H9 (cell line): ENCODE results near the gene RC3H1. TPM values are rescaled to one million over a fixed set of nuclear protein-coding genes. Genes with fewer than 3 reads are reported as not detected.

Experiments used
- DNase-seq: peaks from one replicate; pipeline ENCODE4 v3.0.0-alpha.2; 2017
- H2AFZ ChIP-seq: one replicate; pipeline ENCODE4 v1.6.1; 2013; ENCODE audit warnings: mild to moderate bottlenecking, low read length, control low read depth, moderate library complexity
- H2AK5ac ChIP-seq: 2 replicates; pipeline ENCODE4 v1.6.1; 2013; ENCODE audit warnings: low read length, control low read depth, mixed read lengths; ENCODE audit not compliant: insufficient read length
- H2BK120ac ChIP-seq: one replicate; pipeline ENCODE4 v1.6.1; 2013; ENCODE audit warnings: low read depth, mild to moderate bottlenecking, low read length, control low read depth, inconsistent platforms; ENCODE audit not compliant: poor library complexity, severe bottlenecking
- H2BK12ac ChIP-seq: 2 replicates; pipeline ENCODE4 v1.6.1; 2013; ENCODE audit warnings: low read length, control low read depth, mixed read lengths, low read depth; ENCODE audit not compliant: insufficient read length
- H2BK15ac ChIP-seq: 2 replicates; pipeline ENCODE4 v1.6.1; 2013; ENCODE audit warnings: low read depth, low read length, control low read depth
- H2BK20ac ChIP-seq: one replicate; pipeline ENCODE4 v1.6.1; 2013; ENCODE audit warnings: low read depth, mild to moderate bottlenecking, low read length, control low read depth, inconsistent platforms; ENCODE audit not compliant: poor library complexity, severe bottlenecking
- H2BK5ac ChIP-seq: 2 replicates; pipeline ENCODE4 v1.6.1; 2013; ENCODE audit warnings: low read length, control low read depth, mixed read lengths; ENCODE audit not compliant: insufficient read length
- H3K14ac ChIP-seq: 2 replicates; pipeline ENCODE4 v1.6.1; 2013; ENCODE audit warnings: low read length, control low read depth; ENCODE audit not compliant: insufficient read depth
- H3K18ac ChIP-seq: 2 replicates; pipeline ENCODE4 v1.6.1; 2013; ENCODE audit warnings: low read depth, mild to moderate bottlenecking, mixed read lengths, low read length, control low read depth; ENCODE audit not compliant: insufficient read length
- H3K23ac ChIP-seq: 2 replicates; pipeline ENCODE4 v1.6.1; 2013; ENCODE audit warnings: low read length, control low read depth, mixed read lengths, low read depth; ENCODE audit not compliant: insufficient read length
- H3K23me2 ChIP-seq: 2 replicates; pipeline ENCODE4 v1.6.1; 2013; ENCODE audit warnings: low read depth, mild to moderate bottlenecking, mixed read lengths, low read length, control low read depth; ENCODE audit not compliant: insufficient read length, poor library complexity, severe bottlenecking
- H3K27ac ChIP-seq: 2 replicates; pipeline ENCODE4 v1.5.1; 2013; ENCODE audit warnings: low read length, control low read depth, mixed read lengths, low read depth; ENCODE audit not compliant: insufficient read length
- H3K27me3 ChIP-seq: 2 replicates; pipeline ENCODE4 v1.6.1; 2013; ENCODE audit warnings: low read length, control low read depth, inconsistent platforms; ENCODE audit not compliant: insufficient read depth
- H3K4ac ChIP-seq: 2 replicates; pipeline ENCODE4 v1.6.1; 2013; ENCODE audit warnings: low read depth, mild to moderate bottlenecking, control low read depth, inconsistent platforms, low read length, moderate library complexity
- H3K4me1 ChIP-seq: 2 replicates; pipeline ENCODE4 v1.6.1; 2013; ENCODE audit warnings: low read length, control low read depth, inconsistent platforms; ENCODE audit not compliant: insufficient read depth
- H3K4me2 ChIP-seq: 2 replicates; pipeline ENCODE4 v1.6.1; 2013; ENCODE audit warnings: low read length, control low read depth, mixed read lengths; ENCODE audit not compliant: insufficient read length, insufficient read depth
- H3K56ac ChIP-seq: 2 replicates; pipeline ENCODE4 v1.6.1; 2013; ENCODE audit warnings: low read depth, mild to moderate bottlenecking, mixed read lengths, low read length, control low read depth; ENCODE audit not compliant: insufficient read length
- H3K79me1 ChIP-seq: 2 replicates; pipeline ENCODE4 v1.6.1; 2013; ENCODE audit warnings: low read depth, mild to moderate bottlenecking, moderate library complexity, low read length, control low read depth, inconsistent platforms; ENCODE audit not compliant: insufficient read depth, poor library complexity, severe bottlenecking
- H3K79me2 ChIP-seq: 2 replicates; pipeline ENCODE4 v1.6.1; 2013; ENCODE audit warnings: low read length, control low read depth, inconsistent platforms; ENCODE audit not compliant: insufficient read depth
- H3K9ac ChIP-seq: 2 replicates; pipeline ENCODE4 v1.6.1; 2013; ENCODE audit warnings: low read length, control low read depth, mixed read lengths; ENCODE audit not compliant: insufficient read length; ENCODE audit errors: extremely low read depth
- H3K9me3 ChIP-seq: one replicate; pipeline ENCODE4 v1.6.1; 2013; ENCODE audit warnings: low read depth, low read length, inconsistent platforms; ENCODE audit not compliant: control insufficient read depth
- H3T11ph ChIP-seq: one replicate; pipeline ENCODE4 v1.6.1; 2013; ENCODE audit warnings: mild to moderate bottlenecking, low read length, control low read depth, inconsistent platforms
- H4K20me1 ChIP-seq: one replicate; pipeline ENCODE4 v1.6.1; 2013; ENCODE audit not compliant: control insufficient read depth, insufficient read length, insufficient read depth
- H4K5ac ChIP-seq: 2 replicates; pipeline ENCODE4 v1.6.1; 2013; ENCODE audit warnings: low read depth, mild to moderate bottlenecking, mixed read lengths, low read length, control low read depth; ENCODE audit not compliant: insufficient read length
- H4K8ac ChIP-seq: replicated peaks from 2 replicates; pipeline ENCODE4 v1.6.1; 2013; ENCODE audit warnings: low read length, control low read depth, mixed read lengths, low read depth; ENCODE audit not compliant: insufficient read length
- H4K91ac ChIP-seq: 2 replicates; pipeline ENCODE4 v1.6.1; 2013; ENCODE audit warnings: low read depth, mild to moderate bottlenecking, moderate library complexity, mixed read lengths, low read length, control low read depth; ENCODE audit not compliant: insufficient read length
- H3K27ac Mint-ChIP-seq, 3 experiments: 2 replicates in 2 of 3; 3 replicates in 1 of 3; pipeline ENCODE4 v1.8.0; 2020 to 2021; ENCODE audit warnings: mixed read lengths in 3 of 3, mild to moderate bottlenecking in 1 of 3, moderate library complexity in 1 of 3
- H3K27me3 Mint-ChIP-seq: 2 replicates; pipeline ENCODE4 v1.8.0; 2021; ENCODE audit warnings: low read depth, mild to moderate bottlenecking, moderate library complexity, mixed read lengths
- H3K36me3 Mint-ChIP-seq, 3 experiments: 2 replicates in 2 of 3; 3 replicates in 1 of 3; pipeline ENCODE4 v1.8.0; 2020 to 2021; ENCODE audit warnings: low read depth in 3 of 3, mixed read lengths in 3 of 3; ENCODE audit not compliant: insufficient read depth in 1 of 3
- H3K4me1 Mint-ChIP-seq, 2 experiments: 2 replicates each; pipeline ENCODE4 v1.8.0; 2020; ENCODE audit warnings: mixed read lengths in 2 of 2
- H3K4me3 Mint-ChIP-seq, 2 experiments: 2 replicates in 1 of 2; 3 replicates in 1 of 2; pipeline ENCODE4 v1.8.0; 2020 to 2021; ENCODE audit warnings: mild to moderate bottlenecking in 2 of 2, mixed read lengths in 2 of 2, moderate library complexity in 1 of 2
- H3K9me3 Mint-ChIP-seq, 2 experiments: 2 replicates in 1 of 2; 3 replicates in 1 of 2; pipeline ENCODE4 v1.8.0; 2020; ENCODE audit warnings: mild to moderate bottlenecking in 2 of 2, mixed read lengths in 2 of 2, moderate library complexity in 1 of 2
- CTCF ChIP-seq: fragments of 200-600 bp; sonication (generic); conservative IDR thresholded peaks from 3 replicates; pipeline ENCODE4 v1.8.0; 2021; ENCODE audit warnings: antibody characterized with exemption, mild to moderate bottlenecking
- WGBS: extraction: QIAGEN DNeasy Blood & Tissue Kit; methylation state at CpG from one replicate; pipeline ENCODE4 v1.1.7; 2013; ENCODE audit warnings: missing lambda C conversion rate, low lambda C conversion rate, mixed read lengths; ENCODE audit not compliant: insufficient read length; ENCODE audit errors: extremely low coverage; 5-methylcytosine and 5-hydroxymethylcytosine counted together
- total RNA-seq: library from RNA; stranded (reverse); gene quantifications from 2 replicates; pipeline ENCODE4 v1.2.1, GENCODE V29; 2021

RC3H1 gene
- total RNA-seq, 1 experiment from 2014 or later: 36.1 TPM

GRCh38 chr1:173963477-173963876 is 58.7 kb downstream of the RC3H1 start:
- Histone ChIP-seq H3K27me3 (no peaks in the 10 kb centered on the region), H3K14ac (no peak overlapping the region), H2BK12ac (no peak overlapping the region), H2AK5ac (no peak overlapping the region), H2AFZ (no peak overlapping the region), H3K79me1 (no peaks in the 10 kb centered on the region), H3K23me2 (no peaks in the 10 kb centered on the region), H3K4me1 (no peaks in the 10 kb centered on the region), H4K5ac (no peak overlapping the region), H4K8ac (no peak overlapping the region), H3K23ac (no peak overlapping the region), H3K79me2 (no peaks in the 10 kb centered on the region), H3K18ac (no peak overlapping the region), H3T11ph (no peak overlapping the region), H2BK15ac (no peak overlapping the region), H3K4ac (no peak overlapping the region), H3K27ac (no peak overlapping the region), H4K91ac (no peak overlapping the region), H3K4me2 (no peak overlapping the region), H4K20me1 (no peaks in the 10 kb centered on the region), H2BK5ac (no peak overlapping the region), H3K9me3 (no peaks in the 10 kb centered on the region), H2BK20ac (no peak overlapping the region), H3K56ac (no peak overlapping the region), H2BK120ac (no peak overlapping the region), H3K9ac (no peak overlapping the region)
- no peak for DNase-seq
- Mint-ChIP-seq H3K4me1 (no peaks in the 10 kb centered on the region), H3K9me3 (no peaks in the 10 kb centered on the region), H3K36me3 (peaks cover 21 to 77% (median 66%) of the 10 kb centered on the region in 3 experiments), H3K27ac (no peak overlapping the region), H3K27me3 (no peaks in the 10 kb centered on the region), H3K4me3 (no peak overlapping the region)
- WGBS: no CpG with 5 or more reads among the region's 1 CpG
- TF ChIP-seq CTCF: no peak
